Naive thymus-derived CD8-positive, alpha-beta T cell (primary cell): Measurements from ENCODE around the gene KIR2DL1. TPM values are rescaled to one million over a fixed set of nuclear protein-coding genes. Genes with fewer than 3 reads are reported as not detected.
A peak's percentile ranks its signal among the peaks of the same experiment; 100 is the strongest.
"Not testable (repeated sequence)": the region's sequence is repeated elsewhere in the genome, so short reads cannot be mapped to it uniquely, and the experiment has no call there.

Experiments
- ATAC-seq, 2 donors: fragments of 150-1000 bp; cut with Tn5 transposase in 1 of 2; sonication (Bioruptor Pico), chemical (Tn5 transposase) in 1 of 2; 1 replicate in 1 of 2; 2 replicates in 1 of 2; pipeline ENCODE4 v1.10.0; 2021; ENCODE audit warnings: mild to moderate bottlenecking in 2 of 2, moderate library complexity in 2 of 2
- POLR2A ChIA-PET: fragments of 350-600 bp; sonication (Branson Sonifier 250); formaldehyde crosslinking; loops from one replicate; lab custom pipeline; 2021; ENCODE audit warnings: antibody characterized with exemption; lab: Charles Lee
- DNase-seq, 10 donors: peaks; one replicate each; pipeline versions ENCODE4 v3.0.0 to v3.0.0-alpha.2; 2020 to 2022
- H3K27ac Mint-ChIP-seq, 10 donors: one replicate each; pipeline ENCODE4 v1.8.0; 2020 to 2022; ENCODE audit warnings: mild to moderate bottlenecking in 10 of 10, mixed read lengths in 10 of 10, moderate library complexity in 4 of 10, inconsistent platforms in 1 of 10
- H3K27me3 Mint-ChIP-seq, 5 donors: one replicate each; pipeline ENCODE4 v1.8.0; 2021 to 2022; ENCODE audit warnings: mixed read lengths in 5 of 5
- H3K36me3 Mint-ChIP-seq, 3 donors: one replicate each; pipeline ENCODE4 v1.8.0; 2020 to 2022; ENCODE audit warnings: mixed read lengths in 3 of 3, mild to moderate bottlenecking in 2 of 3, inconsistent platforms in 1 of 3
- H3K4me1 Mint-ChIP-seq, 4 donors: one replicate each; pipeline ENCODE4 v1.8.0; 2021 to 2022; ENCODE audit warnings: mixed read lengths in 4 of 4
- H3K4me3 Mint-ChIP-seq, 10 donors: one replicate each; pipeline ENCODE4 v1.8.0; 2020 to 2022; ENCODE audit warnings: mild to moderate bottlenecking in 10 of 10, mixed read lengths in 10 of 10, moderate library complexity in 6 of 10, inconsistent platforms in 1 of 10
- H3K9me3 Mint-ChIP-seq, 9 donors: one replicate each; pipeline ENCODE4 v1.8.0; 2020 to 2022; ENCODE audit warnings: mixed read lengths in 9 of 9, mild to moderate bottlenecking in 3 of 9, inconsistent platforms in 1 of 9, moderate library complexity in 1 of 9
- polyA plus RNA-seq, 3 donors: library from polyadenylated mRNA; unstranded; fragments of 300-500 nt; fragmentation: Illumina TruSeq; gene quantifications; one replicate each; pipeline ENCODE4 v1.2.3, GENCODE V29; 2021
- total RNA-seq, 8 experiments: library from RNA in 2 of 8; stranded (reverse) in 2 of 8; gene quantifications; one replicate each; pipeline ENCODE4 v1.2.3 and lab custom pipeline; 2021 to 2026

The KIR2DL1 gene
- total RNA-seq (not detected), polyA plus RNA-seq (1 to 10 TPM in 1 of 3 donors, under 1 TPM in 1, not detected in 1; 0.09 to 8.1 TPM), total RNA-seq (lab: John Stamatoyannopoulos, UW) (0 to 0.06 (median 0) reads per million in 6 experiments)

DNA sequence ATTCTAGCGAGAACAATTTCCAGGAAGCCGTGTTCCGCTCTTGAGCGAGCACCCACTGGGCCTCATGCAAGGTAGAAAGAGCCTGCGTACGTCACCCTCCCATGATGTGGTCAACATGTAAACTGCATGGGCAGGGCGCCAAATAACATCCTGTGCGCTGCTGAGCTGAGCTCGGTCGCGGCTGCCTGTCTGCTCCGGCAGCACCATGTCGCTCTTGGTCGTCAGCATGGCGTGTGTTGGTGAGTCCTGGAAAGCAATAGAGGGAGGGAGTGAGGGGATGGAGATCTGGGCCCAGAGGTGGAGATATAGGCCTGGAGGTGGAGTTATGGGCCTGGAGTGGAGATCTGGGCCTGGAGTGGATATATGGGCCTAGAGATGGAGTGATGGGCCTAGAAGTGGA is at the start of gene KIR2DL1:
TSS of gene KIR2DL1 (plus strand) at position 148 of the 400 bp plus-strand sequence. CDS start at position 206, 58 bp downstream.
- ATAC-seq, DNase-seq, H3K4me1 Mint-ChIP-seq, POLR2A ChIA-PET: not testable (repeated sequence)
- H3K36me3 Mint-ChIP-seq, result peaks cover 0 to 11% (median 0%) of the 10 kb centered on the region in 3 donors
- peaks cover 0 to 19% (median 0%) of the 10 kb centered on the region in 9 donors for H3K9me3 Mint-ChIP-seq
- peak within 1 kb of the TSS in 1 of 10 donors; percentile 12 for H3K4me3 Mint-ChIP-seq
- peaks cover 5 to 29% (median 16%) of the 10 kb centered on the region in 5 donors for H3K27me3 Mint-ChIP-seq
- H3K27ac Mint-ChIP-seq, result peak within 1 kb of the TSS in 2 of 10 donors; percentile 31 to 53

DNA sequence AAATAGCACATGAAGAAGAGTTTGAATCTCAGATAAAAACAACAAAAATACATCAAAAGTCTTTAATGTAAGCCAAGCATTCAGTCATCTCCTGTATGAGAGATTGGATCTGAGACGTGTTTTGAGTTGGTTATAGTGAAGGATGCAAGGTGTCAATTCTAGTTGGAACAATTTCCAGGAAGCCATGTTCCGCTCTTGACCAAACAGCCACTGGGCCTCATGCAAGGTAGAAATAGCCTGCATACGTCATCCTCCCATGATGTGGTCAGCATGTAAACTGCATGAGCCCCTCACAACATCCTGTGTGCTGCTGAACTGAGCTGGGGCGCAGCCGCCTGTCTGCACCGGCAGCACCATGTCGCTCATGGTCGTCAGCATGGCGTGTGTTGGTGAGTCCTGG is 45.5 kb upstream of the KIR2DL1 start, which contains the start of gene KIR3DL3:
TSS of gene KIR3DL3 (plus strand) at position 301 of the 400 bp plus-strand sequence. CDS start at position 356, 55 bp downstream.
- Mint-ChIP-seq H3K9me3 (peaks cover 9 to 48% (median 28%) of the 10 kb centered on the region in 9 donors), H3K36me3 (peaks cover 0 to 33% (median 4%) of the 10 kb centered on the region in 3 donors), H3K4me1 (peaks cover 0 to 2% (median 0%) of the 10 kb centered on the region in 4 donors), H3K27me3 (peaks cover 7 to 36% (median 17%) of the 10 kb centered on the region in 5 donors), H3K4me3 (no peak within 1 kb of the TSS), H3K27ac (no peak within 1 kb of the TSS)
- POLR2A ChIA-PET, result no interaction called here
- no peak for DNase-seq
- no peak for ATAC-seq

DNA sequence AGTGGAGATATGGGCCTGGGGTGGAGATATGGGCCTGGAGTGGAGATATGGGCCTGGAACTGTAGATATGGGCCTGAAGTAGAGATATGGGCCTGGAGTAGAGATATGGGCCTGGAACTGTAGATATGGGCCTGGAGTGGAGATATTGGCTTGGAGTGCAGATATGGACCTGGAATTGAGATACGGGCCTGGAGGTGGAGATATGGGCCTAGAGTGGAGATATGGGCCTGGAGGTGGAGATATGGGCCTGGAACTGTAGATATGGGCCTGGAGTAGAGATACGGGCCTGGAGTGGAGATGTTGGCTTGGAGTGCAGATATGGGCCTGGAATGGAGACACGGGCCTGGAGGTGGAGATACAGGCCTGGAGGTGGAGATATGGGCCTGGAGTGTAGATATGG is 44.9 kb upstream of the KIR2DL1 start:
- H3K4me3 Mint-ChIP-seq, result no peak overlapping the region
- H3K4me1 Mint-ChIP-seq, result peaks cover 0 to 2% (median 0%) of the 10 kb centered on the region in 4 donors
- peaks cover 9 to 43% (median 25%) of the 10 kb centered on the region in 9 donors for H3K9me3 Mint-ChIP-seq
- H3K36me3 Mint-ChIP-seq, result peaks cover 0 to 32% (median 4%) of the 10 kb centered on the region in 3 donors
- POLR2A ChIA-PET, result no interaction called here
- no peak overlapping the region for H3K27ac Mint-ChIP-seq
- peaks cover 7 to 37% (median 17%) of the 10 kb centered on the region in 5 donors for H3K27me3 Mint-ChIP-seq
- ATAC-seq, result no peak
- no peak for DNase-seq

DNA sequence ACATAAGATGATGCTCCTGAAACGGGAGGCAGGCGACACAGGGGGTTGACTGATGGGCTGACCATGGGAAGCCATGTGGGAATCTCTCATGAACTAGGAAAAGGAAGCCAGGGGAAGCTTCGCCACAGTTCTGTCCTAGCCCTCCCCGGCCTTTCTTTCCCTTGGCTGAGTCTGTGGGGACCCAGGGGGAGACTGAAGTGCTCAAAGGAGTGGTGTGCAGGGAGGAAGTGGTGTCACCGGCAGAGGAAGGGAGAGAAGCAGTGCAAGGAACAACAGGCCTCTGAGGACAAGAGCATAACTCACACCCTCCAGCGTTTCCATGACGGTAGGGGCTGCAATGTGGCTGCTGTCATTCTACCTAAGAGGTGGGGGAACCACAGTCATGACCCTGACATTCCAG is 44.3 kb upstream of the KIR2DL1 start:
- peaks cover 7 to 36% (median 20%) of the 10 kb centered on the region in 9 donors for H3K9me3 Mint-ChIP-seq

DNA sequence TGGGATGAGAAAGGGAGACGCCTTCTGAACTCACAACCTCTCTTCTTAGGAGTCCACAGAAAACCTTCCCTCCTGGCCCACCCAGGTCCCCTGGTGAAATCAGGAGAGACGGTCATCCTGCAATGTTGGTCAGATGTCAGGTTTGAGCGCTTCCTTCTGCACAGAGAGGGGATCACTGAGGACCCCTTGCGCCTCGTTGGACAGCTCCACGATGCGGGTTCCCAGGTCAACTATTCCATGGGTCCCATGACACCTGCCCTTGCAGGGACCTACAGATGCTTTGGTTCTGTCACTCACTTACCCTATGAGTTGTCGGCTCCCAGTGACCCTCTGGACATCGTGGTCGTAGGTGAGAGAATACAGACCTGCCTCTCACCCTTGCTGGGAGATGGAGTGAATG is 42.0 kb upstream of the KIR2DL1 start:
- Mint-ChIP-seq H3K4me3 (no peak overlapping the region), H3K27me3 (peaks cover 13 to 46% (median 30%) of the 10 kb centered on the region in 5 donors), H3K9me3 (peaks cover 0 to 42% (median 8%) of the 10 kb centered on the region in 9 donors), H3K4me1 (peaks cover 0 to 2% (median 0%) of the 10 kb centered on the region in 4 donors), H3K36me3 (peaks cover 0 to 22% (median 3%) of the 10 kb centered on the region in 3 donors), H3K27ac (no peak overlapping the region)
- DNase-seq, result no peak
- POLR2A ChIA-PET, result no interaction called here
- ATAC-seq, result no peak

More for the DNA sequence above, 44.3 kb upstream of the KIR2DL1 start:
- no peak for DNase-seq
- H3K4me1 Mint-ChIP-seq, result peaks cover 0 to 2% (median 0%) of the 10 kb centered on the region in 4 donors
- H3K27ac Mint-ChIP-seq, result no peak overlapping the region
- peaks cover 0 to 32% (median 4%) of the 10 kb centered on the region in 3 donors for H3K36me3 Mint-ChIP-seq
- no peak for ATAC-seq
- H3K4me3 Mint-ChIP-seq, result no peak overlapping the region
- POLR2A ChIA-PET, result no interaction called here
- H3K27me3 Mint-ChIP-seq, result peaks cover 7 to 37% (median 17%) of the 10 kb centered on the region in 5 donors

DNA sequence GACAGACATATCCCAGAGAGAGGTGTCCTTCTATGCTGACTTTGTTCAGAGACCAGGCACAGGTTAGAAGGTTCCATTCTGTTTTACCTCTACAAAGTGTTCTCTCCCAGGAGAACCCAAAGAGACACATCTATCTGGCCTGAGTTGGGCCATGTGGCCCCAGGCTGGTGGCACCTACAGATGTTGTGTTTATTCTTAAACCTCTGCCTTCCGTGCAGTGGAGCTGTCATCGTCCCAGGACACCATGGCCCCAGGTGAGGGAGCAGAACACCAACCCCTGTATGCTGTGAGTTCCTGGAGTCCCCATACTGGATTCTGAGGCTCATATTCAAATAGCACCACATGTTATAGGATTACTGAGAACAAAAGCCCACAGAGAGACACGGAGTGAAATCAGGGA is 41.4 kb upstream of the KIR2DL1 start:
- DNase-seq (no peak), ATAC-seq (no peak)
- Mint-ChIP-seq H3K4me3 (no peak overlapping the region), H3K27me3 (peaks cover 15 to 49% (median 31%) of the 10 kb centered on the region in 5 donors), H3K4me1 (peaks cover 0 to 2% (median 0%) of the 10 kb centered on the region in 4 donors), H3K9me3 (peaks cover 0 to 42% (median 5%) of the 10 kb centered on the region in 9 donors), H3K27ac (no peak overlapping the region), H3K36me3 (peaks cover 0 to 17% (median 3%) of the 10 kb centered on the region in 3 donors)
- POLR2A ChIA-PET, result no interaction called here

DNA sequence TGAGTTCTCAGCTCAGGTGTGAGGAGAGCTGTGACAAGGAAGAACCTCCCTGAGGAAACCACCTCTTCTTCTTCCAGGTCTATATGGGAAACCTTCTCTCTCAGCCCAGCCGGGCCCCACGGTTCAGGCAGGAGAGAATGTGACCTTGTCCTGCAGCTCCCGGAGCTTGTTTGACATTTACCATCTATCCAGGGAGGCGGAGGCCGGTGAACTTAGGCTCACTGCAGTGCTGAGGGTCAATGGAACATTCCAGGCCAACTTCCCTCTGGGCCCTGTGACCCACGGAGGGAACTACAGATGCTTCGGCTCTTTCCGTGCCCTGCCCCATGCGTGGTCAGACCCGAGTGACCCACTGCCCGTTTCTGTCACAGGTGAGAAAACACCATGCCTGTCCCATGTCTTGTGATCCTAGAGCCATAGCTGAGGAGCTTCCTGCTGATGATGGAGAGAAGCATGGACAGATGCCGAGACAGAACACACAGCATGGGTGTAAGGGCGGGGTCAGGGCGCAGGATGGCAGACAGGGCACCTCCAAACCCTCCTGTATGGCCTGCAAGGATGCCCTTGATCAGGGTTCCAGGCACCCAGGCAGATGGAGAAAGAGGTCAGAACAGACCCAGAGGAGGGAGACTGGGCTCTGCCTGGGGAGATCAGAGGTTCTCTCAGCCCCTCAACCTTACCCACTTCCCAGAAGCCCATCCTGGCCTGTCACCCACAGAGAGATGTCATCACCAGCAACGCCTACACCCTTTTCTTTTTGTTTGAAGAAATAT is 40.0 kb upstream of the KIR2DL1 start:
- Mint-ChIP-seq H3K4me1 (peaks cover 0 to 2% (median 0%) of the 10 kb centered on the region in 4 donors), H3K27ac (no peak overlapping the region), H3K27me3 (peaks cover 16 to 51% (median 34%) of the 10 kb centered on the region in 5 donors), H3K36me3 (peaks cover 0 to 21% (median 3%) of the 10 kb centered on the region in 3 donors), H3K4me3 (no peak overlapping the region), H3K9me3 (peaks cover 0 to 52% (median 3%) of the 10 kb centered on the region in 9 donors)
- ATAC-seq (no peak), DNase-seq (peak in 1 of 10 donors; percentile 55)
- POLR2A ChIA-PET, result no interaction called here

DNA sequence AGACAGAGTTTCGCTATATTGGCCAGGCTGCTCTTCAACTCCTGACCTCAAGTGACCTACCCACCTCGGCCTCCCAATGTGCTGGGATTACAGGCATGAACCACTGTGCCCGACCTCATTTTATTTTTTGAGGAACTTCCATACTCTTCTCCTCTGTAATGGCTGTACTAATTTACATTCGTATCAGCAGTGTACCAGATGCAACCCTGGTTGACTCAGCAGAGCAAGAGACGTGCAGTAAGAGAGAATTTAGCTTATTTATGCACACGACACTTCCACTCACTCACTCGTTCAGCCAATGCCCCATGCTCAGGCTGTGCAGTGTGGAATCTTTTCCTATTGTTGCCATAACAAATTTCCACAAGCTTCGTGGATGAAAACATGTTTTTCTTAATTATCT is 38.4 kb upstream of the KIR2DL1 start:
- POLR2A ChIA-PET, result no interaction called here

DNA sequence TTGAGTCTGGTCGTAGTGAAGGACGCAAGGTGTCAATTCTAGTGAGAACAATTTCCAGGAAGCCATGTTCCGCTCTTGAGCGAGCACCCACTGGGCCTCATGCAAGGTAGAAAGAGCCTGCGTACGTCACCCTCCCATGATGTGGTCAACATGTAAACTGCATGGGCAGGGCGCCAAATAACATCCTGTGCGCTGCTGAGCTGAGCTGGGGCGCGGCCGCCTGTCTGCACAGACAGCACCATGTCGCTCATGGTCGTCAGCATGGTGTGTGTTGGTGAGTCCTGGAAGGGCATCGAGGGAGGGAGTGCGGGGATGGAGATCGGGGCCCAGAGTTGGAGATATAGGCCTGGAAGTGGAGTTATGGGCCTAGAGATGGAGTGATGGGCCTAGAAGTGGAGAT is 31.3 kb upstream of the KIR2DL1 start, which contains the start of gene KIR2DL3:
TSS of gene KIR2DL3 (plus strand) at position 208 of the 400 bp plus-strand sequence. CDS start at position 241, 33 bp downstream.
- H3K36me3 Mint-ChIP-seq, ATAC-seq, H3K9me3 Mint-ChIP-seq, DNase-seq, H3K4me1 Mint-ChIP-seq, POLR2A ChIA-PET: not testable (repeated sequence)
- H3K4me3 Mint-ChIP-seq, result peak within 1 kb of the TSS in 1 of 10 donors; percentile 21
- H3K27ac Mint-ChIP-seq, result peak within 1 kb of the TSS in 1 of 10 donors; percentile 18
- H3K27me3 Mint-ChIP-seq, result peaks cover 13 to 25% (median 13%) of the 10 kb centered on the region in 5 donors

More for the DNA sequence above, 38.4 kb upstream of the KIR2DL1 start:
- DNase-seq, result no peak
- Mint-ChIP-seq H3K9me3 (peaks cover 0 to 49% (median 3%) of the 10 kb centered on the region in 9 donors), H3K27me3 (peaks cover 14 to 44% (median 36%) of the 10 kb centered on the region in 5 donors), H3K4me3 (no peak overlapping the region), H3K4me1 (peaks cover 0 to 2% (median 0%) of the 10 kb centered on the region in 4 donors), H3K36me3 (peaks cover 0 to 15% (median 0%) of the 10 kb centered on the region in 3 donors), H3K27ac (no peak overlapping the region)
- no peak for ATAC-seq

DNA sequence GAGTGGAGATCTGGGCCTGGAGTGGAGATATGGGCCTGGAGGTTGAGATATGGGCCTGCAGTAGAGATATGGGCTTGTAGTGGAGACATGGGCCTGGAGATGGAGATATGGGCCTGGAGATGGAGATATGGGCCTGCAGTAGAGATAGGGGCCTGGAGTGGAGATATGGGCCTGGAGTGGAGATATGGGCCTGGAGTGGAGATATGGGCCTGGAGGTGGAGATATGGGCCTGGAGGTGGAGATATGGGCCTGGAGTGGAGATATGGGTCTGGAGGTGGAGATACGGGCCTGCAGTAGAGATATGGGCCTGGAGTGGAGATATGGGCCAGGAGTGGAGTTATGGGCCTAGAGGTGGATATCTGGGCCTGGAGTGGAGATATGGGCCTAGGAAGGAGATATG is 30.9 kb upstream of the KIR2DL1 start:
- H3K27me3 Mint-ChIP-seq, result peaks cover 10 to 25% (median 13%) of the 10 kb centered on the region in 5 donors
- ATAC-seq (no peak), DNase-seq (no peak)
- peak overlapping the region in 1 of 10 donors; percentile 18 for H3K27ac Mint-ChIP-seq
- peaks cover 0 to 9% (median 0%) of the 10 kb centered on the region in 4 donors for H3K4me1 Mint-ChIP-seq
- POLR2A ChIA-PET, result no interaction called here
- no peak overlapping the region for H3K4me3 Mint-ChIP-seq
- H3K36me3 Mint-ChIP-seq, result peaks cover 0 to 5% (median 0%) of the 10 kb centered on the region in 3 donors
- peaks cover 0 to 9% (median 0%) of the 10 kb centered on the region in 9 donors for H3K9me3 Mint-ChIP-seq

DNA sequence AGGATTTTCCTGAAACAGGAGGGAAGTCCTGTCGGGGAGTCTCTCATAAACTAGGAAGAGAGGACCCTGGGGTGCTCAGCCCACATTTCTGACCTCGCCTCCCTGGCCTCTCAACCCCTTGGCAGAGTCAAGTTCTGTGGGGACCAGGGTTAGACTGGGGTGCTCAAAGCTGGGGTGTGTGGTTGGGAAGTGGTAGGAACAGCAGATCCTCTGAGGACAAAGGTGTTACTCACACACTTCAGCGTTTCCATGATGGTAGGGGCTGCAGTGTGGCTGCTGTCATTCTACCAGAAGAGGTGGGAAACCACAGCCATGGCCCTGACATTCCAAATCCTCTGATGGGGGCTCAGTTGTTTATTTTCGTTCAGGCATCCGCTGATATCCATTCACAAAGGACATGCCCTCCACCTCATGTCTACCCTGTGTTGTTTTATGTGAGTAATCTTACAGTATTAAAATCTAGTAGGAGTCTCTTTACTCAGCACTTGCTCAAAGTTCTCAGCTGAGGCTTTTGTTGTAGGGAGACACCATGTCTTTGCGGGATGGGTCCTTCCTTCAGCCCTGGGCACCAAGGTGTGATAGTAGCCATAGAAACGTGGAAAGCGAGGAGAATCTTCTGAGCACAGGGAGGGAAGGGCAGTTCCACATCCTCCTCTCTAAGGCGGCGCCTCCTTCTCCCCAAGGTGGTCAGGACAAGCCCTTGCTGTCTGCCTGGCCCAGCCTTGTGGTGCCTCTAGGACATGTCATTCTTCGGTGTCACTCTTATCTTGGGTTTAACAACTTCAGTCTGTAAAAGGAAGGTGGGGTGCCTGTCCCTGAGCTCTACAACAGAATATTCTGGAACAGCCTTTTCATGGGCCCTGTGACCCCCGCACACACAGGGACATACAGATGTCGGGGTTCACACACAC is 29.8 kb upstream of the KIR2DL1 start:
- Mint-ChIP-seq H3K4me1 (peaks cover 0 to 9% (median 0%) of the 10 kb centered on the region in 4 donors), H3K4me3 (no peak overlapping the region), H3K27me3 (peaks cover 5 to 25% (median 15%) of the 10 kb centered on the region in 5 donors), H3K27ac (peak overlapping the region in 1 of 10 donors; percentile 45), H3K9me3 (peaks cover 0 to 2% (median 0%) of the 10 kb centered on the region in 9 donors), H3K36me3 (no peaks in the 10 kb centered on the region)
- ATAC-seq (no peak), DNase-seq (no peak)
- POLR2A ChIA-PET, result no interaction called here

DNA sequence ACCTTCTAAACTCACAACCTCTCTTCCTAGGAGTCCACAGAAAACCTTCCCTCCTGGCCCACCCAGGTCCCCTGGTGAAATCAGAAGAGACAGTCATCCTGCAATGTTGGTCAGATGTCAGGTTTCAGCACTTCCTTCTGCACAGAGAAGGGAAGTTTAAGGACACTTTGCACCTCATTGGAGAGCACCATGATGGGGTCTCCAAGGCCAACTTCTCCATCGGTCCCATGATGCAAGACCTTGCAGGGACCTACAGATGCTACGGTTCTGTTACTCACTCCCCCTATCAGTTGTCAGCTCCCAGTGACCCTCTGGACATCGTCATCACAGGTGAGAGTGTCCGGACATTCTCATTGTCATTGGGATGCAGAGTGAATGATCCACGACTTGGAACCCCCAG is 27.6 kb upstream of the KIR2DL1 start:
- H3K27ac Mint-ChIP-seq, H3K9me3 Mint-ChIP-seq, ATAC-seq, POLR2A ChIA-PET, DNase-seq, H3K4me1 Mint-ChIP-seq, H3K36me3 Mint-ChIP-seq, H3K4me3 Mint-ChIP-seq: not testable (repeated sequence)
- peaks cover 3 to 26% (median 15%) of the 10 kb centered on the region in 5 donors for H3K27me3 Mint-ChIP-seq
